Measurements from ENCODE around the gene SEMA3B.

Gene SEMA3B

GRCh38 chr3:50236484-50237132 lies 32.3 kb upstream of the SEMA3B start:
- no peaks in the 10 kb centered on the region for H3K4me1 ChIP-seq (ENCODE audit: insufficient read depth, poor library complexity, severe bottlenecking)
- H3K27me3 ChIP-seq (ENCODE audit: insufficient read depth, poor library complexity, severe bottlenecking) = no peaks in the 10 kb centered on the region
- H3K27ac ChIP-seq (ENCODE audit: poor library complexity, severe bottlenecking) = peak overlapping the region; percentile 88
- TF ChIP-seq CTCF (IDR thresholded peaks at IDR 0.05; ENCODE audit: poor library complexity, severe bottlenecking) = no peak
- peak overlapping the region; percentile 89 for H3K4me3 ChIP-seq (ENCODE audit: severe bottlenecking)
- H3K9me3 ChIP-seq (ENCODE audit: severe bottlenecking) = no peaks in the 10 kb centered on the region
- H3K36me3 ChIP-seq (ENCODE audit: low read depth) = peaks cover 17% of the 10 kb centered on the region
- ATAC-seq (ENCODE audit: low read depth) (no peak), DNase-seq (ENCODE audit: low spot score) (no peak)

- Histone ChIP-seq H3K4me3 (ENCODE audit: severe bottlenecking) (peak overlapping the region; percentile 89), H3K9me3 (ENCODE audit: severe bottlenecking) (no peaks in the 10 kb centered on the region), H3K4me1 (ENCODE audit: insufficient read depth, poor library complexity, severe bottlenecking) (no peaks in the 10 kb centered on the region), H3K36me3 (ENCODE audit: low read depth) (peaks cover 17% of the 10 kb centered on the region), H3K27ac (ENCODE audit: poor library complexity, severe bottlenecking) (peak overlapping the region; percentile 88), H3K27me3 (ENCODE audit: insufficient read depth, poor library complexity, severe bottlenecking) (no peaks in the 10 kb centered on the region)
- ATAC-seq (ENCODE audit: low read depth) (no peak), DNase-seq (ENCODE audit: low spot score) (no peak)
- TF ChIP-seq CTCF (IDR thresholded peaks at IDR 0.05; ENCODE audit: poor library complexity, severe bottlenecking) = no peak
Observed at GRCh38 chr3:50237133-50237651, 31.8 kb upstream of the SEMA3B start.

- H3K27ac ChIP-seq (ENCODE audit: poor library complexity, severe bottlenecking) = peak overlapping the region; percentile 88
- no peaks in the 10 kb centered on the region for H3K4me1 ChIP-seq (ENCODE audit: insufficient read depth, poor library complexity, severe bottlenecking)
- peak overlapping the region; percentile 89 for H3K4me3 ChIP-seq (ENCODE audit: severe bottlenecking)
- no peaks in the 10 kb centered on the region for H3K9me3 ChIP-seq (ENCODE audit: severe bottlenecking)
- H3K27me3 ChIP-seq (ENCODE audit: insufficient read depth, poor library complexity, severe bottlenecking) = no peaks in the 10 kb centered on the region
- DNase-seq (ENCODE audit: low spot score) (peak; percentile 88), ATAC-seq (ENCODE audit: low read depth) (peak; percentile 62)
- TF ChIP-seq CTCF (IDR thresholded peaks at IDR 0.05; ENCODE audit: poor library complexity, severe bottlenecking) = no peak
- peaks cover 17% of the 10 kb centered on the region for H3K36me3 ChIP-seq (ENCODE audit: low read depth)
Observed at GRCh38 chr3:50237754-50238548, 31.0 kb upstream of the SEMA3B start.

GRCh38 chr3:50238549-50239026 lies 30.4 kb upstream of the SEMA3B start:
- ATAC-seq (ENCODE audit: low read depth) = no peak
- H3K4me3 ChIP-seq (ENCODE audit: severe bottlenecking) = peak overlapping the region; percentile 89
- no peak for DNase-seq (ENCODE audit: low spot score)

More at GRCh38 chr3:50238549-50239026, 30.4 kb upstream of the SEMA3B start:
- Histone ChIP-seq H3K27me3 (ENCODE audit: insufficient read depth, poor library complexity, severe bottlenecking) (no peaks in the 10 kb centered on the region), H3K4me1 (ENCODE audit: insufficient read depth, poor library complexity, severe bottlenecking) (no peaks in the 10 kb centered on the region), H3K36me3 (ENCODE audit: low read depth) (peaks cover 20% of the 10 kb centered on the region), H3K9me3 (ENCODE audit: severe bottlenecking) (no peaks in the 10 kb centered on the region), H3K27ac (ENCODE audit: poor library complexity, severe bottlenecking) (peak overlapping the region; percentile 88)
- no peak for TF ChIP-seq CTCF (IDR thresholded peaks at IDR 0.05; ENCODE audit: poor library complexity, severe bottlenecking)

Measured in RWPE2 (cell line).